ENCODE results near the gene FOXF1. TPM values are rescaled to one million over a fixed set of nuclear protein-coding genes. Genes with fewer than 3 reads are reported as not detected.

Gene FOXF1
- total and polyA plus RNA-seq, 2 of the 13 experiments (the other 11 are each of a cell fraction or from before 2014, with no cell fraction given): not detected

GRCh38 chr16:86508947-86509758, 1.2 kb upstream of the FOXF1 start (continued):
- TF ChIP-seq, protein P1, sequence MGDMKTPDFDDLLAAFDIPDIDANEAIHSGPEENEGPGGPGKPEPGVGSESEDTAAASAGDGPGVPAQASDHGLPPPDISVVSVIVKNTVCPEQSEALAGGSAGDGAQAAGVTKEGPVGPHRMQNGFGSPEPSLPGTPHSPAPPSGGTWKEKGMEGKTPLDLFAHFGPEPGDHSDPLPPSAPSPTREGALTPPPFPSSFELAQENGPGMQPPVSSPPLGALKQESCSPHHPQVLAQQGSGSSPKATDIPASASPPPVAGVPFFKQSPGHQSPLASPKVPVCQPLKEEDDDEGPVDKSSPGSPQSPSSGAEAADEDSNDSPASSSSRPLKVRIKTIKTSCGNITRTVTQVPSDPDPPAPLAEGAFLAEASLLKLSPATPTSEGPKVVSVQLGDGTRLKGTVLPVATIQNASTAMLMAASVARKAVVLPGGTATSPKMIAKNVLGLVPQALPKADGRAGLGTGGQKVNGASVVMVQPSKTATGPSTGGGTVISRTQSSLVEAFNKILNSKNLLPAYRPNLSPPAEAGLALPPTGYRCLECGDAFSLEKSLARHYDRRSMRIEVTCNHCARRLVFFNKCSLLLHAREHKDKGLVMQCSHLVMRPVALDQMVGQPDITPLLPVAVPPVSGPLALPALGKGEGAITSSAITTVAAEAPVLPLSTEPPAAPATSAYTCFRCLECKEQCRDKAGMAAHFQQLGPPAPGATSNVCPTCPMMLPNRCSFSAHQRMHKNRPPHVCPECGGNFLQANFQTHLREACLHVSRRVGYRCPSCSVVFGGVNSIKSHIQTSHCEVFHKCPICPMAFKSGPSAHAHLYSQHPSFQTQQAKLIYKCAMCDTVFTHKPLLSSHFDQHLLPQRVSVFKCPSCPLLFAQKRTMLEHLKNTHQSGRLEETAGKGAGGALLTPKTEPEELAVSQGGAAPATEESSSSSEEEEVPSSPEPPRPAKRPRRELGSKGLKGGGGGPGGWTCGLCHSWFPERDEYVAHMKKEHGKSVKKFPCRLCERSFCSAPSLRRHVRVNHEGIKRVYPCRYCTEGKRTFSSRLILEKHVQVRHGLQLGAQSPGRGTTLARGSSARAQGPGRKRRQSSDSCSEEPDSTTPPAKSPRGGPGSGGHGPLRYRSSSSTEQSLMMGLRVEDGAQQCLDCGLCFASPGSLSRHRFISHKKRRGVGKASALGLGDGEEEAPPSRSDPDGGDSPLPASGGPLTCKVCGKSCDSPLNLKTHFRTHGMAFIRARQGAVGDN (CRISPR knock-in tag; IDR thresholded peaks at IDR 0.05): peak; percentile 43
- TF ChIP-seq, protein P2, sequence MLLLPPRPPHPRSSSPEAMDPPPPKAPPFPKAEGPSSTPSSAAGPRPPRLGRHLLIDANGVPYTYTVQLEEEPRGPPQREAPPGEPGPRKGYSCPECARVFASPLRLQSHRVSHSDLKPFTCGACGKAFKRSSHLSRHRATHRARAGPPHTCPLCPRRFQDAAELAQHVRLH (CRISPR knock-in tag; IDR thresholded peaks at IDR 0.05; ENCODE audit: borderline replicate concordance, low read depth): no peak
- TF ChIP-seq EZH2 (conservative IDR thresholded peaks at IDR 0.05; ENCODE audit: low read depth, low read length) (peak; percentile 97), MYPOP (CRISPR knock-in tag; IDR thresholded peaks at IDR 0.05) (peak; percentile 32; the same call in 1 of the 2 replicates), ZNF142 (CRISPR knock-in tag; IDR thresholded peaks at IDR 0.05) (0 out of 2 replicates have a peak, but pooled peaks have one; percentile 40), MTA1 (CRISPR knock-in tag; IDR thresholded peaks at IDR 0.05; ENCODE audit: borderline replicate concordance) (0 out of 2 replicates have a peak, but pooled peaks have one; percentile 13), EEA1 (CRISPR knock-in tag; IDR thresholded peaks at IDR 0.05; ENCODE audit: borderline replicate concordance) (0 out of 2 replicates have a peak, but pooled peaks have one; percentile 32)

Data from HepG2 (cell line).